Spleen (tissue), 11 donors: ENCODE measurements around the gene MOB3A. TPM values are rescaled to one million over a fixed set of nuclear protein-coding genes. Genes with fewer than 3 reads are reported as not detected.

ENCODE experiments used
- DNase-seq: peaks from one replicate; pipeline ENCODE4 v3.0.0-alpha.2; 2020
- H3K27ac ChIP-seq, 8 donors: fragments of 200-600 bp; sonication (generic) in 7 of 8; 1 replicate in 4 of 8; 2 replicates in 4 of 8; pipeline versions ENCODE4 v1.5.0 to v1.8.0; 2016 to 2021; ENCODE audit warnings: inconsistent platforms in 4 of 8, mild to moderate bottlenecking in 4 of 8, moderate library complexity in 1 of 8
- H3K27me3 ChIP-seq, 7 donors: fragments of 200-600 bp; sonication (generic) in 6 of 7; replicated peaks in 1 of 7; 1 replicate in 4 of 7; 2 replicates in 3 of 7; pipeline versions ENCODE4 v1.5.0 to v1.8.0; 2016 to 2021; ENCODE audit warnings: inconsistent platforms in 3 of 7, mild to moderate bottlenecking in 1 of 7
- H3K36me3 ChIP-seq, 6 donors: fragments of 200-600 bp; sonication (generic) in 5 of 6; 1 replicate in 4 of 6; 2 replicates in 2 of 6; pipeline versions ENCODE4 v1.5.0 to v1.8.0; 2016 to 2021; ENCODE audit warnings: inconsistent platforms in 2 of 6
- H3K4me1 ChIP-seq, 6 donors: fragments of 200-600 bp; sonication (generic) in 5 of 6; 1 replicate in 3 of 6; 2 replicates in 3 of 6; pipeline versions ENCODE4 v1.5.0 to v1.8.0; 2016 to 2021; ENCODE audit warnings: inconsistent platforms in 3 of 6
- H3K4me3 ChIP-seq, 8 donors: fragments of 200-600 bp; sonication (generic) in 7 of 8; 1 replicate in 4 of 8; 2 replicates in 4 of 8; pipeline versions ENCODE4 v1.5.0 to v1.8.0; 2016 to 2021; ENCODE audit warnings: inconsistent platforms in 4 of 8, mild to moderate bottlenecking in 4 of 8, moderate library complexity in 2 of 8
- H3K9me3 ChIP-seq, 8 donors: fragments of 200-600 bp; sonication (generic) in 7 of 8; 1 replicate in 4 of 8; 2 replicates in 4 of 8; pipeline versions ENCODE4 v1.5.0 to v1.8.0; 2016 to 2021; ENCODE audit warnings: inconsistent platforms in 4 of 8
- POLR2A ChIP-seq, 3 donors: fragments of 450-650 bp; IDR thresholded peaks; one replicate each; pipeline ENCODE4 v1.5.1; 2017; ENCODE audit warnings: antibody characterized with exemption in 3 of 3, mild to moderate bottlenecking in 1 of 3
- POLR2AphosphoS5 ChIP-seq, 3 donors: sonication (generic); formaldehyde crosslinking; IDR thresholded peaks; one replicate each; pipeline ENCODE4 v1.5.1; 2017; ENCODE audit warnings: antibody characterized with exemption in 3 of 3
- WGBS, 5 donors: extraction: QIAGEN DNeasy Blood & Tissue Kit in 3 of 5; methylation state at CpG; one replicate each; pipeline versions ENCODE4 v1.1.5 to v1.1.7; 2013 to 2018; 5-methylcytosine and 5-hydroxymethylcytosine counted together
- intact Hi-C: fragments of 100-400 bp; cut with DNase I; formaldehyde crosslinking; loops from one replicate; pipeline ENCODE4 v1.15.0; 2023; ENCODE audit warnings: low total_unique reads
- polyA plus RNA-seq, 3 donors: library from polyadenylated mRNA; stranded (reverse); fragments of 200-250 nt; gene quantifications; one replicate each; pipeline ENCODE4 v1.2.1, GENCODE V29; 2013
- total RNA-seq, 7 donors: library from RNA; depleted of rRNA in 3 of 7; stranded (reverse); fragments of >200 nt in 3 of 7; fragmentation: NEBNext Ultra II Directional in 4 of 7; extraction: Animal tissue kit (Norgen Biotek cat#: 25700) in 4 of 7; gene quantifications; one replicate each; pipeline versions ENCODE4 v1.1.0 to v1.2.1, GENCODE V29; 2016 to 2021
- TF ChIP-seq, protein P1 (sequence below), 11 experiments: fragments of 200-600 bp in 7 of 11; fragments of 450-650 bp in 4 of 11; sonication (generic) in 4 of 11; IDR thresholded peaks in 8 of 11; conservative IDR thresholded peaks in 3 of 11; 1 replicate in 7 of 11; 2 replicates in 4 of 11; pipeline versions ENCODE4 v1.4.0 to v1.8.0; 2016 to 2021; ENCODE audit warnings: antibody characterized with exemption in 11 of 11, inconsistent platforms in 4 of 11, mild to moderate bottlenecking in 1 of 11
- donor health status: healthy with polysubstance abuse.
- donor health status: DM: no; HTN: no; CAD: no; lungs with moderate emphysema.
- donor health status: DM: no; HTN: no; CAD: no.
- donor health status: Bipolar disorder and iron deficiency.
- donor health status: healthy.
- donor health status: DM: no; HTN: no; CAD: no.
- donor health status: DM: yes; HTN: yes; CAD: no.

MOB3A gene
- total and polyA plus RNA-seq, 10 donors: 24.2 to 161 (median 103) TPM

DNA sequence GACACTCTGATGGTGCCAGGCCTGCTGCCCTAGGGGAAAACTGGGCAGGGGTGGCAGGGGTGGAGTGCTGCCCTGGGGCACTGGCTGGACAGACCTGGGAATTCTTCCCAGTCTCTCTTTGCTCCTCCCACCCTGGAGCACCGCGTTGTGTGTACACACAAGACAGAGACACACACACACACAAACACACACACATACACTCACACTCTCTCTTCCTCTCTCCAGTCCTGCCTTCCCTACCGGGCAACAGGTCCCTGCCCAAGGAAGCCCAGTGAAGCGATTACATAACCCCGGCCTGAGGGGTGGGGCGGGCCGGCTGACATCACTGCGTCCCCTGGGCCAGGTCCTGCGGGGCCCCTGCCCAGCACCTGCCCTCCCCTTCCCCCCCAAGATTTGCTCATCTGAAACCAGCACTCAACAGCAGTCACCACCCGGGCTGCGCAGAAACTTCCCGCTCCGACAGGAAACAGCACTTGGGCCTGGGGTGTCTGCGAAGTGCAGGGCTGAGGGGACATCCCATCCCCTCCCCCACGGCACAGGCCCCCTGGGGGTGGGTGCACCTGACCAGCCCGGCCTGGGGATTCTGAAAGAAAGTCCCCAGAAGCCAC lies 46.3 kb downstream of the MOB3A start:
- H3K36me3 ChIP-seq: peaks cover 0 to 48% (median 30%) of the 10 kb centered on the region in 6 donors
- peak overlapping the region; percentile 55 to 100 (median 98) for H3K27ac ChIP-seq
- DNase-seq: peak; percentile 96
- intact Hi-C loops: no loop called here
- TF ChIP-seq POLR2A (IDR thresholded peaks at IDR 0.05) (peak in 1 of 3 donors; percentile 89), POLR2AphosphoS5 (IDR thresholded peaks at IDR 0.05) (peak; percentile 92 to 94 (median 94))
- TF ChIP-seq, protein P1, sequence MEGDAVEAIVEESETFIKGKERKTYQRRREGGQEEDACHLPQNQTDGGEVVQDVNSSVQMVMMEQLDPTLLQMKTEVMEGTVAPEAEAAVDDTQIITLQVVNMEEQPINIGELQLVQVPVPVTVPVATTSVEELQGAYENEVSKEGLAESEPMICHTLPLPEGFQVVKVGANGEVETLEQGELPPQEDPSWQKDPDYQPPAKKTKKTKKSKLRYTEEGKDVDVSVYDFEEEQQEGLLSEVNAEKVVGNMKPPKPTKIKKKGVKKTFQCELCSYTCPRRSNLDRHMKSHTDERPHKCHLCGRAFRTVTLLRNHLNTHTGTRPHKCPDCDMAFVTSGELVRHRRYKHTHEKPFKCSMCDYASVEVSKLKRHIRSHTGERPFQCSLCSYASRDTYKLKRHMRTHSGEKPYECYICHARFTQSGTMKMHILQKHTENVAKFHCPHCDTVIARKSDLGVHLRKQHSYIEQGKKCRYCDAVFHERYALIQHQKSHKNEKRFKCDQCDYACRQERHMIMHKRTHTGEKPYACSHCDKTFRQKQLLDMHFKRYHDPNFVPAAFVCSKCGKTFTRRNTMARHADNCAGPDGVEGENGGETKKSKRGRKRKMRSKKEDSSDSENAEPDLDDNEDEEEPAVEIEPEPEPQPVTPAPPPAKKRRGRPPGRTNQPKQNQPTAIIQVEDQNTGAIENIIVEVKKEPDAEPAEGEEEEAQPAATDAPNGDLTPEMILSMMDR (IDR thresholded peaks at IDR 0.05 in 8 of 11, conservative IDR thresholded peaks at IDR 0.05 in 3 of 11): peak in 2 of 11 experiments; percentile 3 to 25
- H3K27me3 ChIP-seq: no peaks in the 10 kb centered on the region
- H3K9me3 ChIP-seq: no peaks in the 10 kb centered on the region
- WGBS, 5 donors: 0 to 1% (median 1%) methylated on average over 14 to 16 of the region's 16 CpGs
- peak overlapping the region; percentile 77 to 99 (median 94) for H3K4me3 ChIP-seq
- peaks cover 73 to 90% (median 86%) of the 10 kb centered on the region in 6 donors for H3K4me1 ChIP-seq

DNA sequence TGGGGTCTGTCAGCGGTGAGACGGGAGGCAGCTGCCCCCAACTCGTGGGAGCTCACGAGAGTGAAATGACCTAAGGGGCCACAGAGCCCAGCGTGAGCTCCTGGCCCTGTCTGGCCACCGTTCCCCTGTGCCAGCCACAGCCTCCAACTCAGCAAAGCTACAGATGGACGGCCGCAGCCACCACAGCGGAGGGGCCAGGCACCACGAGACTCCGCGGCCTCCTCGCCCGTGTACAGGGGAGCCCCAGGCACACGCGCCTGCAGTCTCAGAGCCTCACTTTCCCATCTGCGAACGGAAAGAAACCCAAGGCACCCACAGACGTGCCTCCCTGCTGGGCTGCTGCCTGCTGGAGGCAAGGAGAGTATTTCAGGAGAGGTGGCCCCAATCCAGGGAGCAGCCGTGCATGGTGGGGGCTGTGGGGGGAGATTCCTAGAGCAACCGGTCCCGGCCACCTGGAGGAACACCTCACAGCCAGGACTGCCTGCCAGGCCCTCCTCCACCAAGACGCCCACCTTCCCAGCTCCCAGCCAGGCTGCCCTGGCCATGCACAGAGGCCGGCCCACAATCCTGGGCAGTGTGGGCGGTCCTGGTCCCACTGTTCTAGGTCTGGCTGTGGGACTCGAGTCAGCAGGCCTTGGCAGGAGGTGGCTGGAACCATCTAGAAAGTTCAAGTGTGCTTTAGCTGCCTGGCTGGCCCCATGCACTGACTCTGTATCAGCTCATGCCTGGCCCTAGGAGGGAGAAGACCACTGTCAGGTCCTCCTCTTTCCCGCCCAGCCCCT lies 47.0 kb downstream of the MOB3A start:
- Histone ChIP-seq H3K4me1 (peaks cover 73 to 90% (median 86%) of the 10 kb centered on the region in 6 donors), H3K4me3 (peak overlapping the region; percentile 77 to 99 (median 94)), H3K27ac (peak overlapping the region; percentile 55 to 100 (median 98)), H3K9me3 (no peaks in the 10 kb centered on the region), H3K36me3 (peaks cover 0 to 55% (median 34%) of the 10 kb centered on the region in 6 donors), H3K27me3 (no peaks in the 10 kb centered on the region)
- intact Hi-C loops: no loop called here
- DNase-seq: peak; percentile 86
- TF ChIP-seq POLR2AphosphoS5 (IDR thresholded peaks at IDR 0.05) (peak in 1 of 3 donors; percentile 51), POLR2A (IDR thresholded peaks at IDR 0.05) (no peak)
- WGBS, 5 donors: 39 to 69% (median 64%) methylated on average over 3 to 27 of the region's 27 CpGs

DNA sequence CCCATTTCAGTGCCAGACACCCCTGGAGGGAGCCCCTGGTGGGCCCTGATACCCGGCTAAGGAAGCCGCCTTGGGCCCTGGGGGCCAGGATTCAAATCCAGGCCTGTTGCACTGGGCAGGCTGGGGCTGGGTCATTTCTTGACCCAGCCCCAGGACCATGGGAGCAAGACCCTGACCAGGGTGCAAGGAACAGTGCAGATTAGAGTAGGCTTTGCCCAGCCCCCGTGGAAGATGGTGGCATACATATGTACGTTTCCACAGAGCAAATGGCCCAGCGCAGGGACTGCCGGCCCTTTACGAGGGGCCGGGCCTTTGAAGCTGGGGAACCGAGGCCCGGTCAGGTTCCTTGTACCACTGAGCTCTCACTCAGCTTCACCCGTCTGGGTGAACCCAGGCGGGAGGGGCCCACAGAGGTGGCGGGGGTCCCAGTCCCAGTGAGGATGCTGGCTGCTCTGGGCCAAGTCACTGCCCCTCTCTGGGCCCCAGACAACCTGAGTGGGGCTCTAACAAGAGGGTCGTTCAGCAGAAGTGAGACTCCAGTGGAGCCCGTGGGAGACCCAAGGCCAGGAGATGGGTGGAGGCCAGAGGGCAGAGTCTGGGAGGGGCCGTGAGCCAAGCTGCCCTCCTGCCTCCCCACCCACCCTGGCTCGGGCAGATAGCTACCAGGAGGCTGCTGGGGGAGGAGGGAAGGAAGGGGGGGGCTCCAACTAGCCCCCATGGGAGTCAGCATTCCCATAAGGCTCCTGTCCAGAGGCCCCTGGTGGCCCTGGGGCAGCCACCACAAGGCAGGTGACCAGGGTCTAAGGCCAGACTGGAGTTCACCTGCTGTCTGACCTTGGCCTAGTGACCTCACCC lies 47.8 kb downstream of the MOB3A start:
- H3K27me3 ChIP-seq: no peaks in the 10 kb centered on the region
- TF ChIP-seq, protein P1 (IDR thresholded peaks at IDR 0.05 in 8 of 11, conservative IDR thresholded peaks at IDR 0.05 in 3 of 11): no peak
- TF ChIP-seq POLR2A (IDR thresholded peaks at IDR 0.05) (no peak), POLR2AphosphoS5 (IDR thresholded peaks at IDR 0.05) (no peak)
- peak overlapping the region; percentile 55 to 100 (median 98) for H3K27ac ChIP-seq
- H3K9me3 ChIP-seq: no peaks in the 10 kb centered on the region
- 51 to 81% (median 72%) methylated on average over 4 to 17 of the region's 17 CpGs for WGBS, 5 donors
- peaks cover 0 to 63% (median 39%) of the 10 kb centered on the region in 6 donors for H3K36me3 ChIP-seq
- DNase-seq: peak; percentile 80
- H3K4me1 ChIP-seq: peaks cover 78 to 91% (median 86%) of the 10 kb centered on the region in 6 donors
- intact Hi-C loops: no loop called here
- H3K4me3 ChIP-seq: peak overlapping the region; percentile 7 to 99 (median 94)

DNA sequence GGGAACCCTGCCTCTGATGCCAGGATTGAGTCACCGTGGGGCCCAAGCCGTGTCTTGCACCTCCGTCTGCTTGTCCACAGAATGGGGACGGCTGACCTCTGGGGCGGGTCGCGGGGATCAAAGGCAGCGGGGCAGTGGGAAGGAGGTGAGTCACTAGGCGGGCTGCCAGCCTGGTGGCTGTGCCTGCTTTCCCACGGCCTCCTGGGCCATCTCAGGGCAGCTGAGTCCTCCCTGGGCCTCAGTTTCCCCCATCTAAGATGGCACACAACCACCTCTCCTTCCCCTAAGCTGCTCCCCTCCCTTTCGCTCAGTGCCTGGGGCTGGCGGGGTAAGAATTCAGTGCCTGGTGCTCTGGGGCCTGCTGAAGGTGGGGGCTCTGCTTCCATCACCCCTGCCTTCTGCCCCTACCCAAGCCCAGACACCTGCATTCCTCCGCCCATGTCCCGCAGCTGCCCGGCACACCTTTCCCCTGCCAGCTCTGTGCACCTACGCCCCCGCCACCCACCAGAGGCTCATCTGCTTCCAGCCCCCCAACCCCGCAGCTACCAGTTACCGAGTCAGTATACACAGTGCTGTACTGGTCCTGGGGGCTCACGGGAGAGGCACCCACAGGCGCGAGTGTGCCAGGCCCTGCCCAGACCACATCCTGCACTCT lies 48.5 kb downstream of the MOB3A start:
- Histone ChIP-seq H3K9me3 (no peaks in the 10 kb centered on the region), H3K27me3 (no peaks in the 10 kb centered on the region), H3K27ac (peak overlapping the region; percentile 16 to 100 (median 97)), H3K4me3 (peak overlapping the region in 5 of 8 donors; percentile 7 to 99 (median 96)), H3K4me1 (peaks cover 82 to 91% (median 86%) of the 10 kb centered on the region in 6 donors), H3K36me3 (peaks cover 0 to 70% (median 46%) of the 10 kb centered on the region in 6 donors)
- intact Hi-C loops: no loop called here
- TF ChIP-seq POLR2AphosphoS5 (IDR thresholded peaks at IDR 0.05) (peak in 2 of 3 donors; percentile 45 to 74), POLR2A (IDR thresholded peaks at IDR 0.05) (no peak)
- TF ChIP-seq, protein P1 (IDR thresholded peaks at IDR 0.05 in 8 of 11, conservative IDR thresholded peaks at IDR 0.05 in 3 of 11): no peak
- DNase-seq: peak; percentile 79
- 61 to 91% (median 68%) methylated on average over 11 to 22 of the region's 22 CpGs for WGBS, 5 donors
